Stimulated activated naive CD8-positive, alpha-beta T cell treated with anti-CD3 and anti-CD28 coated beads, Interleukin-15, amount 100 ng/mL, for 72 hours (primary cell): ENCODE results near the gene PTPRN2.
"Not testable (repeated sequence)": the region's sequence is repeated elsewhere in the genome, so short reads cannot be mapped to it uniquely, and the experiment has no call there.

ENCODE experiments used
- ATAC-seq: fragments of 150-1000 bp; cut with Tn5 transposase; 2 replicates; pipeline ENCODE4 v1.10.0; 2021; ENCODE audit warnings: mild to moderate bottlenecking, moderate library complexity
- DNase-seq, 2 donors: peaks; one replicate each; pipeline ENCODE4 v3.0.0; 2021 to 2022
- H3K27ac Mint-ChIP-seq, 2 donors: one replicate each; pipeline ENCODE4 v1.8.0; 2022; ENCODE audit warnings: mild to moderate bottlenecking in 2 of 2, mixed read lengths in 2 of 2, moderate library complexity in 2 of 2
- H3K27me3 Mint-ChIP-seq: one replicate; pipeline ENCODE4 v1.8.0; 2022; ENCODE audit warnings: mixed read lengths
- H3K4me1 Mint-ChIP-seq: one replicate; pipeline ENCODE4 v1.8.0; 2022; ENCODE audit warnings: mild to moderate bottlenecking, mixed read lengths
- H3K4me3 Mint-ChIP-seq, 2 donors: one replicate each; pipeline ENCODE4 v1.8.0; 2022; ENCODE audit warnings: mild to moderate bottlenecking in 2 of 2, mixed read lengths in 2 of 2, moderate library complexity in 1 of 2
- H3K9me3 Mint-ChIP-seq, 2 donors: one replicate each; pipeline ENCODE4 v1.8.0; 2022; ENCODE audit warnings: mixed read lengths in 2 of 2

Gene PTPRN2

GRCh38 chr7:158538156-158538946 lies 49.3 kb downstream of the PTPRN2 start:
- Mint-ChIP-seq H3K27ac (no peak overlapping the region), H3K27me3 (peaks cover 7% of the 10 kb centered on the region), H3K4me3 (no peak overlapping the region), H3K9me3 (peaks cover 0 to 13% of the 10 kb centered on the region in 2 donors), H3K4me1 (peaks cover 8% of the 10 kb centered on the region)
- ATAC-seq (no peak), DNase-seq (no peak)

- DNase-seq (no peak), ATAC-seq (no peak)
- H3K4me1 Mint-ChIP-seq = peaks cover 8% of the 10 kb centered on the region
- peaks cover 15% of the 10 kb centered on the region for H3K27me3 Mint-ChIP-seq
- no peak overlapping the region for H3K27ac Mint-ChIP-seq
- no peak overlapping the region for H3K4me3 Mint-ChIP-seq
- H3K9me3 Mint-ChIP-seq = peaks cover 0 to 13% of the 10 kb centered on the region in 2 donors
Measured at GRCh38 chr7:158537516-158537882, 50.1 kb downstream of the PTPRN2 start.

GRCh38 chr7:158536871-158537515 lies 50.6 kb downstream of the PTPRN2 start:
- no peak for DNase-seq

GRCh38 chr7:158535079-158535478 lies 52.5 kb downstream of the PTPRN2 start:
- no peak for DNase-seq
- peaks cover 17% of the 10 kb centered on the region for H3K27me3 Mint-ChIP-seq
- no peak for ATAC-seq
- no peaks in the 10 kb centered on the region for H3K4me1 Mint-ChIP-seq
- no peak overlapping the region for H3K27ac Mint-ChIP-seq
- peaks cover 0 to 13% of the 10 kb centered on the region in 2 donors for H3K9me3 Mint-ChIP-seq
- no peak overlapping the region for H3K4me3 Mint-ChIP-seq

More at GRCh38 chr7:158536871-158537515, 50.6 kb downstream of the PTPRN2 start:
- H3K4me3 Mint-ChIP-seq = no peak overlapping the region
- peaks cover 17% of the 10 kb centered on the region for H3K27me3 Mint-ChIP-seq
- no peak for ATAC-seq
- peaks cover 0 to 13% of the 10 kb centered on the region in 2 donors for H3K9me3 Mint-ChIP-seq
- H3K4me1 Mint-ChIP-seq = peaks cover 8% of the 10 kb centered on the region
- H3K27ac Mint-ChIP-seq = no peak overlapping the region

- Mint-ChIP-seq H3K27ac (no peak overlapping the region), H3K27me3 (peaks cover 17% of the 10 kb centered on the region), H3K4me3 (no peak overlapping the region), H3K9me3 (peaks cover 0 to 13% of the 10 kb centered on the region in 2 donors), H3K4me1 (no peaks in the 10 kb centered on the region)
- ATAC-seq (no peak), DNase-seq (no peak)
Measured at GRCh38 chr7:158534598-158534997, 53.0 kb downstream of the PTPRN2 start.

GRCh38 chr7:158534134-158534515 lies 53.5 kb downstream of the PTPRN2 start:
- H3K4me3 Mint-ChIP-seq, ATAC-seq, H3K4me1 Mint-ChIP-seq, H3K27ac Mint-ChIP-seq, DNase-seq: not testable (repeated sequence)
- H3K9me3 Mint-ChIP-seq = peaks cover 0 to 13% of the 10 kb centered on the region in 2 donors
- H3K27me3 Mint-ChIP-seq = peaks cover 17% of the 10 kb centered on the region

- peaks cover 17% of the 10 kb centered on the region for H3K27me3 Mint-ChIP-seq
- H3K27ac Mint-ChIP-seq = no peak overlapping the region
Measured at GRCh38 chr7:158533386-158534133, 54.1 kb downstream of the PTPRN2 start.

GRCh38 chr7:158532093-158532627 lies 55.5 kb downstream of the PTPRN2 start:
- Mint-ChIP-seq H3K4me3 (no peak overlapping the region), H3K27ac (no peak overlapping the region), H3K27me3 (peaks cover 22% of the 10 kb centered on the region), H3K4me1 (no peaks in the 10 kb centered on the region), H3K9me3 (peaks cover 0 to 13% of the 10 kb centered on the region in 2 donors)
- ATAC-seq = no peak
- no peak for DNase-seq

More at GRCh38 chr7:158533386-158534133, 54.1 kb downstream of the PTPRN2 start:
- H3K4me1 Mint-ChIP-seq = no peaks in the 10 kb centered on the region
- DNase-seq (no peak), ATAC-seq (no peak)
- H3K9me3 Mint-ChIP-seq = peaks cover 0 to 13% of the 10 kb centered on the region in 2 donors
- H3K4me3 Mint-ChIP-seq = no peak overlapping the region

GRCh38 chr7:158531661-158532060 lies 56.0 kb downstream of the PTPRN2 start:
- no peak overlapping the region for H3K27ac Mint-ChIP-seq
- H3K9me3 Mint-ChIP-seq = peaks cover 0 to 13% of the 10 kb centered on the region in 2 donors
- no peak overlapping the region for H3K4me3 Mint-ChIP-seq
- no peak for ATAC-seq
- no peaks in the 10 kb centered on the region for H3K4me1 Mint-ChIP-seq
- H3K27me3 Mint-ChIP-seq = peaks cover 25% of the 10 kb centered on the region
- DNase-seq = no peak

- Mint-ChIP-seq H3K4me3 (no peak overlapping the region), H3K4me1 (no peaks in the 10 kb centered on the region), H3K9me3 (peaks cover 0 to 13% of the 10 kb centered on the region in 2 donors), H3K27me3 (peaks cover 28% of the 10 kb centered on the region), H3K27ac (no peak overlapping the region)
- DNase-seq (no peak), ATAC-seq (peak; percentile 5)
Measured at GRCh38 chr7:158530800-158531609, 56.6 kb downstream of the PTPRN2 start.

GRCh38 chr7:158529181-158530096 lies 58.2 kb downstream of the PTPRN2 start:
- no peak for DNase-seq
- peaks cover 0 to 3% of the 10 kb centered on the region in 2 donors for H3K9me3 Mint-ChIP-seq
- H3K4me3 Mint-ChIP-seq = no peak overlapping the region
- no peaks in the 10 kb centered on the region for H3K4me1 Mint-ChIP-seq
- H3K27me3 Mint-ChIP-seq = peaks cover 30% of the 10 kb centered on the region
- H3K27ac Mint-ChIP-seq = no peak overlapping the region
- ATAC-seq = no peak

- H3K9me3 Mint-ChIP-seq = no peaks in the 10 kb centered on the region
- H3K4me1 Mint-ChIP-seq = no peaks in the 10 kb centered on the region
- DNase-seq = no peak
- ATAC-seq = no peak
- no peak overlapping the region for H3K4me3 Mint-ChIP-seq
- H3K27ac Mint-ChIP-seq = no peak overlapping the region
- H3K27me3 Mint-ChIP-seq = peaks cover 23% of the 10 kb centered on the region
Measured at GRCh38 chr7:158527915-158528502, 59.6 kb downstream of the PTPRN2 start.

GRCh38 chr7:158527495-158527894 lies 60.1 kb downstream of the PTPRN2 start:
- Mint-ChIP-seq H3K27me3 (peaks cover 18% of the 10 kb centered on the region), H3K4me3 (no peak overlapping the region)

GRCh38 chr7:158527038-158527437 lies 60.6 kb downstream of the PTPRN2 start:
- H3K4me1 Mint-ChIP-seq = no peaks in the 10 kb centered on the region
- ATAC-seq (no peak), DNase-seq (no peak)
- H3K27me3 Mint-ChIP-seq = peaks cover 16% of the 10 kb centered on the region
- no peak overlapping the region for H3K4me3 Mint-ChIP-seq
- H3K27ac Mint-ChIP-seq = no peak overlapping the region
- H3K9me3 Mint-ChIP-seq = peaks cover 0 to 7% of the 10 kb centered on the region in 2 donors

More at GRCh38 chr7:158527495-158527894, 60.1 kb downstream of the PTPRN2 start:
- DNase-seq = no peak
- no peak for ATAC-seq
- H3K9me3 Mint-ChIP-seq = peaks cover 0 to 5% of the 10 kb centered on the region in 2 donors
- no peaks in the 10 kb centered on the region for H3K4me1 Mint-ChIP-seq
- no peak overlapping the region for H3K27ac Mint-ChIP-seq
